Endothelial cell of umbilical vein (primary cell): Measurements from ENCODE around the gene LRCH3. TPM values are rescaled to one million over a fixed set of nuclear protein-coding genes. Genes with fewer than 3 reads are reported as not detected.

ENCODE experiments used
- BruUV-seq: library from RNA; stranded (reverse); fragments of 400-500 nt; replicated peaks from 2 replicates; lab custom pipeline; 2021; lab: Mats Ljungman, UMichigan
- CTCF ChIA-PET: fragments of 300-600, 350-600 bp; sonication (Branson Sonifier 250); formaldehyde crosslinking; loops from one replicate; lab custom pipeline; 2021; ENCODE audit warnings: antibody characterized with exemption, inconsistent platforms; lab: Charles Lee
- POLR2A ChIA-PET: fragments of 300-600, 350-600 bp; sonication (Branson Sonifier 250); formaldehyde crosslinking; loops from one replicate; lab custom pipeline; 2021; ENCODE audit warnings: antibody characterized with exemption, inconsistent platforms; lab: Charles Lee
- DNase-seq: peaks from one replicate; pipeline ENCODE4 v3.0.0-alpha.2; 2011; ENCODE audit warnings: low read depth, low spot score
- FAIRE-seq: peaks from 2 replicates; lab custom pipeline; 2011; peaks lifted over from hg19 to GRCh38; lab: Jason Lieb, UNC
- H2AFZ ChIP-seq: 2 replicates; pipeline ENCODE4 v1.6.0; 2012; ENCODE audit warnings: low read depth, low read length, control low read depth, inconsistent platforms
- H3K27ac ChIP-seq: 2 replicates; pipeline ENCODE4 v1.5.1; 2011; ENCODE audit warnings: low read depth, mild to moderate bottlenecking, control low read depth, low read length, moderate library complexity; ENCODE audit not compliant: insufficient read depth
- H3K27me3 ChIP-seq, 2 experiments: 2 replicates each; pipeline versions ENCODE4 v1.6.0 to v1.6.1; 2011; ENCODE audit warnings: low read length in 2 of 2, mixed read lengths in 1 of 2; ENCODE audit not compliant: control insufficient read depth in 2 of 2, insufficient read depth in 2 of 2
- H3K36me3 ChIP-seq, 2 experiments: 2 replicates in 1 of 2; 3 replicates in 1 of 2; pipeline ENCODE4 v1.5.1; 2011; ENCODE audit warnings: low read length in 2 of 2, mild to moderate bottlenecking in 1 of 2, moderate library complexity in 1 of 2; ENCODE audit not compliant: control insufficient read depth in 2 of 2, insufficient read depth in 2 of 2; ENCODE audit errors: extremely low read depth in 1 of 2
- H3K4me1 ChIP-seq: 3 replicates; pipeline ENCODE4 v1.5.1; 2011; ENCODE audit warnings: mild to moderate bottlenecking, low read length; ENCODE audit not compliant: control insufficient read depth, insufficient read depth; ENCODE audit errors: extremely low read depth
- H3K4me2 ChIP-seq: 2 replicates; pipeline ENCODE4 v1.6.1; 2011; ENCODE audit warnings: low read length, control low read depth, mixed read lengths; ENCODE audit not compliant: insufficient read depth
- H3K4me3 ChIP-seq, 3 experiments: fragments of 200-600 bp in 1 of 3; sonication (generic), shearing (Covaris generic) in 1 of 3; replicated peaks in 1 of 3; 2 replicates each; pipeline ENCODE4 v1.5.1; 2011 to 2016; ENCODE audit warnings: control low read depth in 3 of 3, low read length in 3 of 3, mild to moderate bottlenecking in 2 of 3, inconsistent platforms in 1 of 3, low read depth in 1 of 3, moderate library complexity in 1 of 3; ENCODE audit not compliant: insufficient read depth in 1 of 3
- H3K79me2 ChIP-seq: 2 replicates; pipeline ENCODE4 v1.6.0; 2012; ENCODE audit warnings: low read length, inconsistent platforms; ENCODE audit not compliant: control insufficient read depth, insufficient read depth
- H3K9ac ChIP-seq: replicated peaks from 2 replicates; pipeline ENCODE3; 2011; ENCODE audit warnings: low read length, control low read depth; ENCODE audit not compliant: insufficient read depth; ENCODE audit errors: extremely low read depth
- H3K9me1 ChIP-seq: replicated peaks from 3 replicates; pipeline ENCODE4 v1.6.0; 2011; ENCODE audit warnings: mild to moderate bottlenecking, low read length; ENCODE audit not compliant: control insufficient read depth, insufficient read depth; ENCODE audit errors: extremely low read depth
- H3K9me3 ChIP-seq: replicated peaks from 2 replicates; pipeline ENCODE4 v1.5.1; 2012; ENCODE audit warnings: low read length, inconsistent platforms; ENCODE audit not compliant: control insufficient read depth, insufficient read depth
- H4K20me1 ChIP-seq: replicated peaks from 2 replicates; pipeline ENCODE3; 2011; ENCODE audit warnings: mild to moderate bottlenecking, low read length; ENCODE audit not compliant: control insufficient read depth, insufficient read depth; ENCODE audit errors: extremely low read depth
- CTCF ChIP-seq, 2 donors: IDR thresholded peaks; 1 replicate in 1 of 2; 2 replicates in 1 of 2; pipeline ENCODE4 v1.5.1; 2011; ENCODE audit warnings: low read length in 2 of 2, mild to moderate bottlenecking in 2 of 2, moderate library complexity in 2 of 2, control low read depth in 1 of 2, inconsistent platforms in 1 of 2, low read depth in 1 of 2; ENCODE audit not compliant: insufficient read depth in 1 of 2; ENCODE audit errors: extremely low read depth in 1 of 2
- EZH2 ChIP-seq: IDR thresholded peaks from 2 replicates; pipeline ENCODE4 v1.6.1; 2012; ENCODE audit warnings: borderline replicate concordance, low read depth, mild to moderate bottlenecking, moderate library complexity, low read length, inconsistent platforms; ENCODE audit not compliant: severe bottlenecking
- FOS ChIP-seq: IDR thresholded peaks from 2 replicates; pipeline ENCODE4 v1.6.1; 2011; ENCODE audit warnings: mild to moderate bottlenecking, low read length, moderate library complexity, borderline replicate concordance; ENCODE audit not compliant: insufficient read depth
- GATA2 ChIP-seq: IDR thresholded peaks from 2 replicates; pipeline ENCODE4 v1.7.0; 2011; ENCODE audit warnings: low read depth, mild to moderate bottlenecking, moderate library complexity, mixed read lengths, low read length; ENCODE audit not compliant: insufficient read length, insufficient read depth
- JUN ChIP-seq: IDR thresholded peaks from 2 replicates; pipeline ENCODE4 v1.6.1; 2011; ENCODE audit warnings: borderline replicate concordance, low read depth; ENCODE audit not compliant: insufficient read length, insufficient read depth
- MAX ChIP-seq: IDR thresholded peaks from 2 replicates; pipeline ENCODE4 v1.6.1; 2011; ENCODE audit not compliant: insufficient read depth, insufficient read length
- MYC ChIP-seq: IDR thresholded peaks from one replicate; pipeline ENCODE4 v1.6.1; 2011; ENCODE audit warnings: mild to moderate bottlenecking, low read depth, low read length
- POLR2A ChIP-seq: IDR thresholded peaks from 2 replicates; pipeline ENCODE4 v1.6.1; 2012; ENCODE audit warnings: low read depth, mild to moderate bottlenecking, control low read depth, low read length
- POLR2AphosphoS5 ChIP-seq: IDR thresholded peaks from 2 replicates; pipeline ENCODE4 v1.6.1; 2012; ENCODE audit warnings: low read depth, mild to moderate bottlenecking, control low read depth, low read length, moderate library complexity; ENCODE audit not compliant: insufficient read depth
- dilution Hi-C: fragments of 300-500 bp; cut with MboI; formaldehyde crosslinking; loops from one replicate; pipeline ENCODE4 v1.15.0; 2019; ENCODE audit warnings: low sequenced_read_pairs; ENCODE audit not compliant: extremely low pct_ligation_motif_present
- intact Hi-C: fragments of 100-400 bp; cut with micrococcal nuclease; formaldehyde crosslinking; loops from one replicate; pipeline ENCODE4 v1.10.0; 2022
- polyA plus RNA-seq, 4 experiments: library from polyadenylated mRNA; depleted of rRNA in 3 of 4; stranded (reverse) in 3 of 4; unstranded in 1 of 4; fragments of >200 nt; gene quantifications; 2 replicates each; pipeline versions ENCODE4 v1.2.1 to v1.2.3, GENCODE V29; 2011 to 2012; ENCODE audit warnings: missing spikeins in 1 of 4
- total RNA-seq: library from RNA; stranded (reverse); gene quantifications from 2 replicates; pipeline ENCODE4 v1.2.3, GENCODE V29; 2021

LRCH3 gene
- total and polyA plus RNA-seq, 2 donors (not counting 3 experiments of a cell fraction or from before 2014, with no cell fraction given): 43.9 to 60.3 TPM

GRCh38 chr3:197873329-197873728, 82.3 kb downstream of the LRCH3 start:
- H2AFZ ChIP-seq: no peak overlapping the region
- CTCF ChIA-PET: no interaction called here

More at GRCh38 chr3:197873329-197873728, 82.3 kb downstream of the LRCH3 start:
- Histone ChIP-seq H3K27ac (no peak overlapping the region), H3K4me2 (no peak overlapping the region), H3K4me1 (no peaks in the 10 kb centered on the region), H3K27me3 (no peaks in the 10 kb centered on the region), H4K20me1 (no peaks in the 10 kb centered on the region), H3K9me3 (no peaks in the 10 kb centered on the region), H3K9ac (no peak overlapping the region), H3K4me3 (no peak overlapping the region), H3K9me1 (no peaks in the 10 kb centered on the region), H3K79me2 (no peaks in the 10 kb centered on the region), H3K36me3 (peaks cover 9 to 23% of the 10 kb centered on the region in 2 experiments)
- DNase-seq (no peak), FAIRE-seq (no peak)
- TF ChIP-seq GATA2: no peak
- TF ChIP-seq MYC: no peak
- no peak for TF ChIP-seq MAX
- no peak for TF ChIP-seq POLR2AphosphoS5
- TF ChIP-seq POLR2A: no peak
- TF ChIP-seq EZH2: no peak
- TF ChIP-seq FOS: no peak
- no peak for TF ChIP-seq JUN
- no peak for TF ChIP-seq CTCF (IDR thresholded peaks at IDR 0.05; ENCODE audit: extremely low read depth in 1 of 2, insufficient read depth in 1 of 2, low read depth in 1 of 2, low read length in 2 of 2)
- POLR2A ChIA-PET: no interaction called here
- intact Hi-C loops (no loop called here), dilution Hi-C loops (no loop called here)
- BruUV-seq: no TSS peak
